DND-41 (cell line): ENCODE data around the gene LMNTD1.

Experiments used
- ATAC-seq: fragments of 200-7000 bp; cut with Tn5 transposase; 3 replicates; pipeline ENCODE4 v1.9.1; 2021; ENCODE audit warnings: low read depth; ENCODE audit not compliant: insufficient read depth
- DNase-seq: peaks from one replicate; pipeline ENCODE4 v3.0.0-alpha.2; 2020
- H2AFZ ChIP-seq: 2 replicates; pipeline ENCODE4 v1.6.0; 2012; ENCODE audit warnings: low read depth, low read length
- H3K27ac ChIP-seq: 2 replicates; pipeline ENCODE4 v1.5.1; 2012; ENCODE audit warnings: low read length, inconsistent platforms
- H3K27me3 ChIP-seq: fragments of 200-600 bp; sonication (generic); 2 replicates; pipeline ENCODE4 v1.6.0; 2012; ENCODE audit warnings: low read length, mild to moderate bottlenecking, inconsistent platforms; ENCODE audit not compliant: insufficient read depth, poor library complexity
- H3K36me3 ChIP-seq: 2 replicates; pipeline ENCODE4 v1.5.1; 2012; ENCODE audit warnings: low read length, inconsistent platforms; ENCODE audit not compliant: insufficient read depth
- H3K4me1 ChIP-seq: 2 replicates; pipeline ENCODE4 v1.5.1; 2012; ENCODE audit warnings: mild to moderate bottlenecking, low read length; ENCODE audit not compliant: insufficient read depth
- H3K4me2 ChIP-seq: 2 replicates; pipeline ENCODE4 v1.6.0; 2012; ENCODE audit warnings: mild to moderate bottlenecking, moderate library complexity, low read length, inconsistent platforms; ENCODE audit not compliant: insufficient read depth
- H3K4me3 ChIP-seq, 2 experiments: fragments of 200-600 bp in 1 of 2; shearing (Covaris generic) in 1 of 2; 2 replicates each; pipeline ENCODE4 v1.5.1; 2012 to 2016; ENCODE audit warnings: inconsistent platforms in 2 of 2, low read length in 2 of 2, mild to moderate bottlenecking in 2 of 2, low read depth in 1 of 2, moderate library complexity in 1 of 2
- H3K79me2 ChIP-seq: 2 replicates; pipeline ENCODE4 v1.6.0; 2012; ENCODE audit warnings: low read length, inconsistent platforms; ENCODE audit not compliant: insufficient read depth
- H3K9ac ChIP-seq: 2 replicates; pipeline ENCODE4 v1.6.0; 2012; ENCODE audit warnings: low read depth, mild to moderate bottlenecking, inconsistent platforms, low read length, moderate library complexity
- H3K9me3 ChIP-seq: 2 replicates; pipeline ENCODE4 v1.5.1; 2012; ENCODE audit warnings: low read length, moderate library complexity, mild to moderate bottlenecking, inconsistent platforms; ENCODE audit not compliant: insufficient read depth, severe bottlenecking
- H4K20me1 ChIP-seq: 2 replicates; pipeline ENCODE4 v1.6.0; 2012; ENCODE audit warnings: low read length; ENCODE audit not compliant: insufficient read depth
- EZH2 ChIP-seq: IDR thresholded peaks from 3 replicates; pipeline ENCODE4 v1.6.1; 2012; ENCODE audit warnings: borderline replicate concordance, low read depth, mild to moderate bottlenecking, moderate library complexity, low read length, inconsistent platforms; ENCODE audit not compliant: severe bottlenecking
- TF ChIP-seq, protein P1 (sequence below): IDR thresholded peaks from 2 replicates; pipeline ENCODE4 v1.5.1; 2012; ENCODE audit warnings: borderline replicate concordance, low read length, moderate library complexity, mild to moderate bottlenecking; ENCODE audit not compliant: poor library complexity, severe bottlenecking; ENCODE audit errors: extremely low read depth

LMNTD1 gene

DNA sequence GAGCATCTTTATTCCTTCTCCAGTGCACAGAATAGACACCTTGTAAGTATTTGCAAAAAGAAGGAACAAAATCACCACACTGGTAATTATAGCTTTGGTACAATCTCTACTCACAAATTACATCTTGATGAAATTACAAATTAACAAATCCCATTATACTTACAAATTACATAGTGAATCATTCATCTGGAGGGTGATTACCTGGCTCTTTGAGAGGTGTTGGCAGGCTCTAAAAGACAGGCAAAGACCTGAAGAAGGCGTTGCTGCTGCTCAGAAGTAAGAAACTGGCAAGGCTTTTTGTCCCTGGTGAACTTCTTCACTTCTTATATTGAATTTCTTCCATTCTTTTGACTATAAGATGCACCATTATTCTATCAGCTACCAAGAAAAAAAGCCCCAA is 21.7 kb upstream of the LMNTD1 start:
- ATAC-seq: no peak
- H3K4me1 ChIP-seq: no peaks in the 10 kb centered on the region
- H3K27ac ChIP-seq: no peak overlapping the region
- no peaks in the 10 kb centered on the region for H3K27me3 ChIP-seq
- H3K4me2 ChIP-seq: no peak overlapping the region
- no peaks in the 10 kb centered on the region for H4K20me1 ChIP-seq
- no peak overlapping the region for H3K4me3 ChIP-seq
- DNase-seq: no peak
- no peak for TF ChIP-seq EZH2
- TF ChIP-seq, protein P1, sequence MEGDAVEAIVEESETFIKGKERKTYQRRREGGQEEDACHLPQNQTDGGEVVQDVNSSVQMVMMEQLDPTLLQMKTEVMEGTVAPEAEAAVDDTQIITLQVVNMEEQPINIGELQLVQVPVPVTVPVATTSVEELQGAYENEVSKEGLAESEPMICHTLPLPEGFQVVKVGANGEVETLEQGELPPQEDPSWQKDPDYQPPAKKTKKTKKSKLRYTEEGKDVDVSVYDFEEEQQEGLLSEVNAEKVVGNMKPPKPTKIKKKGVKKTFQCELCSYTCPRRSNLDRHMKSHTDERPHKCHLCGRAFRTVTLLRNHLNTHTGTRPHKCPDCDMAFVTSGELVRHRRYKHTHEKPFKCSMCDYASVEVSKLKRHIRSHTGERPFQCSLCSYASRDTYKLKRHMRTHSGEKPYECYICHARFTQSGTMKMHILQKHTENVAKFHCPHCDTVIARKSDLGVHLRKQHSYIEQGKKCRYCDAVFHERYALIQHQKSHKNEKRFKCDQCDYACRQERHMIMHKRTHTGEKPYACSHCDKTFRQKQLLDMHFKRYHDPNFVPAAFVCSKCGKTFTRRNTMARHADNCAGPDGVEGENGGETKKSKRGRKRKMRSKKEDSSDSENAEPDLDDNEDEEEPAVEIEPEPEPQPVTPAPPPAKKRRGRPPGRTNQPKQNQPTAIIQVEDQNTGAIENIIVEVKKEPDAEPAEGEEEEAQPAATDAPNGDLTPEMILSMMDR: no peak
- no peak overlapping the region for H3K9ac ChIP-seq
- no peaks in the 10 kb centered on the region for H3K79me2 ChIP-seq
- H3K36me3 ChIP-seq: no peaks in the 10 kb centered on the region
- H3K9me3 ChIP-seq: no peaks in the 10 kb centered on the region
- no peak overlapping the region for H2AFZ ChIP-seq

DNA sequence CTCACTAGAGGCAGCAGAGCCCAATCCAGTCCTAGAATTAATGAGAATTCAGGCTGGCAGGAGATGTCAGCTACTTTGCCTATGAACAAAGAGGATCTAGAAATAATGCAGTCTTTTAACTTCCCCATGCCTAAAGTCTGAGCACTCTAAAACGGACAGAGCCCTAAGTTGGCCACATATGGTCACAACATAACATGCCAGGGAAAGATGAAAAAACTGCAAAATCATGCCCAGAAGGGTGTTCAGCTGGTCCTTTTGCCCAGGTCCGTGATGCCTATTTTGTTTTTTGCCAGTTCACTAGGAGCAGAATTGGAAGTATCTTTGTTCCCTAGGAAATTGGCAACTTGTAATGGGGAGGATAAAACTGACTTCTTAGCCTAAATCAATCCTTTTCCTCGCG is 20.3 kb upstream of the LMNTD1 start:
- Histone ChIP-seq H3K27ac (no peak overlapping the region), H3K4me1 (no peaks in the 10 kb centered on the region), H3K4me2 (no peak overlapping the region), H4K20me1 (no peaks in the 10 kb centered on the region), H3K79me2 (no peaks in the 10 kb centered on the region), H2AFZ (no peak overlapping the region), H3K9me3 (no peaks in the 10 kb centered on the region), H3K36me3 (no peaks in the 10 kb centered on the region), H3K9ac (no peak overlapping the region), H3K27me3 (no peaks in the 10 kb centered on the region), H3K4me3 (no peak overlapping the region)
- ATAC-seq (no peak), DNase-seq (no peak)
- TF ChIP-seq, protein P1: no peak
- TF ChIP-seq EZH2: no peak

DNA sequence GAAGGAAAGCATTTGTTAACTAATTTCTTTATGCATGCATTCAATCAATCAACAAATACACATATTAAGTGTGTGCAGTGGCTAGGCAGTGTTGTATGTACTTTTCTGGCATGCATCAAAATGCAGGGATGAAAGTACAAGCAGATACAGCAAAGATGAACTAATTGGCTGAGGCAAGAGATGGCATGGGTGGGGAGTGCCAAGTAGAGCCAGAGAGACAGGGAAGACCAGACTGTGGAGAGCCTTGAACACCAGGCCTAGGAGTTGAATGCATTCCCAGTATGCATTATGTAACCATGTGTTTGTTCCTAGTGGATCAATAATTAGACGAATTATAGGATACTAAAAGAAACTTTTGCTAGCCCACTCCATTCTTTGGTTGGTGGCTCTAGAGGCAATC is 17.3 kb upstream of the LMNTD1 start:
- Histone ChIP-seq H3K79me2 (no peaks in the 10 kb centered on the region), H3K27ac (no peak overlapping the region), H3K4me2 (no peak overlapping the region), H3K9ac (no peak overlapping the region), H3K9me3 (no peaks in the 10 kb centered on the region), H3K4me1 (no peaks in the 10 kb centered on the region), H4K20me1 (no peaks in the 10 kb centered on the region), H3K36me3 (no peaks in the 10 kb centered on the region), H3K27me3 (no peaks in the 10 kb centered on the region), H3K4me3 (no peak overlapping the region), H2AFZ (no peak overlapping the region)
- ATAC-seq (no peak), DNase-seq (no peak)
- no peak for TF ChIP-seq EZH2
- TF ChIP-seq, protein P1: no peak

DNA sequence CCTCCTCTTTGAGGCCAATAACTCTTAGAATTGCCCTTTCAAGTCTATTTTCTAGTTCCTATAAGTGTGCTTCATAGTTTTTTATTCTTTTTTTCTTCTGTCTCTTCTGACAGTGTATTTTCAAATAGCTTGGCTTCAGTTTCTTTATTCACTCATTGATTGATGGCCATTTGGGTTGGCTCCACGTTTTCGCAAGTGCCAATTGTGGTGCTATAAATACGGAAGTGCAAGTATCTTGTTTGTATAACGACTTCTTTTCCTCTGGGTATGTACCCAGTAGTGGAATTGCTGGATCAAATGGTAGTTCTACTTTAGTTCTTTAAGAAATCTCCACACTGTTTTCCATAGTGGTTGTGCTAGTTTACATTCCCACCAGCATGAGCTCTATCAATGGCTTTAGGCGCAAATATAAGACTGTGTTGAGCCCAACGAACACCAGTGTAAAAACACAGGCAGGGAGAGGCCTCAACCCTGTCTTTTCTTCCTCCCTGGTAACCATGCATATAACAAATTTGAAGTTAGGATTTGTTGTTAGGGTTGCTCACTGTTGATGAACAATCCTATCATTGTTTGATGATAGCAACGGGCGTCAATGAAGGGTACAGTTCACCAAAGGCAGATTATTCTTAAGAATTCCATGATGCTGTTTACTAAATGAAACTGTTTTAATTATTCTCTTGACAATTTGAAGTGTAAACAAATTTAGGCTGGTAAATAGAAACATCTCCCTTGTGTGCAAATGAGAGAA is 13.3 kb upstream of the LMNTD1 start:
- Histone ChIP-seq H3K4me3 (no peak overlapping the region), H3K9me3 (no peaks in the 10 kb centered on the region), H3K4me2 (no peak overlapping the region), H3K4me1 (no peaks in the 10 kb centered on the region), H3K79me2 (no peaks in the 10 kb centered on the region), H3K9ac (no peak overlapping the region), H3K27me3 (no peaks in the 10 kb centered on the region), H2AFZ (no peak overlapping the region), H3K36me3 (no peaks in the 10 kb centered on the region), H4K20me1 (no peaks in the 10 kb centered on the region), H3K27ac (no peak overlapping the region)
- TF ChIP-seq EZH2: no peak
- TF ChIP-seq, protein P1: no peak
- DNase-seq (no peak), ATAC-seq (no peak)
